GM23338 (cell line): ENCODE results near the gene SLC17A7. TPM values are rescaled to one million over a fixed set of nuclear protein-coding genes. Genes with fewer than 3 reads are reported as not detected.

Experiments
- ATAC-seq: fragments of 200-7000 bp; cut with Tn5 transposase; 3 replicates; pipeline ENCODE4 v1.9.1; 2020
- DNase-seq: peaks from one replicate; pipeline ENCODE4 v3.0.0-alpha.2; 2015; ENCODE audit warnings: low spot score
- H2AFZ ChIP-seq: fragments of 200-600 bp; sonication (generic); 2 replicates; pipeline ENCODE4 v1.8.0; 2016; ENCODE audit warnings: antibody characterized with exemption, mild to moderate bottlenecking, moderate library complexity
- H3F3A ChIP-seq: fragments of 200-600 bp; sonication (generic); replicated peaks from 2 replicates; pipeline ENCODE4 v1.8.0; 2017; ENCODE audit warnings: antibody characterized with exemption, mixed run types, low read depth
- H3K27ac ChIP-seq: fragments of 200-600 bp; sonication (generic); 2 replicates; pipeline ENCODE4 v1.6.1; 2016; ENCODE audit warnings: low read depth
- H3K27me3 ChIP-seq: fragments of 200-600 bp; sonication (generic); 2 replicates; pipeline ENCODE4 v1.8.0; 2016; ENCODE audit warnings: mild to moderate bottlenecking, mixed run types, moderate library complexity; ENCODE audit not compliant: insufficient read depth
- H3K36me3 ChIP-seq: fragments of 200-600 bp; sonication (generic); 2 replicates; pipeline ENCODE4 v1.8.0; 2016; ENCODE audit warnings: mild to moderate bottlenecking; ENCODE audit not compliant: insufficient read depth
- H3K4me1 ChIP-seq: fragments of 200-600 bp; sonication (generic); 2 replicates; pipeline ENCODE4 v1.8.0; 2016; ENCODE audit warnings: mild to moderate bottlenecking, moderate library complexity; ENCODE audit not compliant: insufficient read depth
- H3K4me2 ChIP-seq: fragments of 200-600 bp; sonication (generic); 2 replicates; pipeline ENCODE4 v1.7.1; 2017; ENCODE audit warnings: mixed run types
- H3K4me3 ChIP-seq: fragments of 200-600 bp; sonication (generic); 2 replicates; pipeline ENCODE4 v1.6.1; 2016; ENCODE audit warnings: mixed run types
- H3K79me2 ChIP-seq: fragments of 200-600 bp; sonication (generic); replicated peaks from 2 replicates; pipeline ENCODE4 v1.8.0; 2017; ENCODE audit warnings: mild to moderate bottlenecking; ENCODE audit not compliant: insufficient read depth
- H3K9me2 ChIP-seq: fragments of 200-600 bp; sonication (generic); 2 replicates; pipeline ENCODE4 v1.8.0; 2017; ENCODE audit not compliant: insufficient read depth
- H4K20me1 ChIP-seq: fragments of 200-600 bp; sonication (generic); replicated peaks from 2 replicates; pipeline ENCODE4 v1.8.0; 2017; ENCODE audit warnings: mild to moderate bottlenecking; ENCODE audit not compliant: insufficient read depth
- H3K27ac Mint-ChIP-seq: 2 replicates; pipeline ENCODE4 v1.8.0; 2020; ENCODE audit warnings: inconsistent platforms, mild to moderate bottlenecking, moderate library complexity, mixed read lengths
- H3K27me3 Mint-ChIP-seq: 3 replicates; pipeline ENCODE4 v1.8.0; 2022; ENCODE audit warnings: low read depth, mild to moderate bottlenecking, moderate library complexity, mixed read lengths, inconsistent platforms; ENCODE audit not compliant: insufficient read depth, poor library complexity
- H3K36me3 Mint-ChIP-seq: 3 replicates; pipeline ENCODE4 v1.8.0; 2021; ENCODE audit warnings: low read depth, mild to moderate bottlenecking, inconsistent platforms, moderate library complexity, mixed read lengths
- H3K4me1 Mint-ChIP-seq: 3 replicates; pipeline ENCODE4 v1.8.0; 2020; ENCODE audit warnings: mild to moderate bottlenecking, inconsistent platforms, mixed read lengths
- H3K4me3 Mint-ChIP-seq: 3 replicates; pipeline ENCODE4 v1.8.0; 2021; ENCODE audit warnings: moderate library complexity, mild to moderate bottlenecking, inconsistent platforms, mixed read lengths
- H3K9me3 Mint-ChIP-seq: 3 replicates; pipeline ENCODE4 v1.8.0; 2020; ENCODE audit warnings: moderate library complexity, mild to moderate bottlenecking, inconsistent platforms, mixed read lengths
- EZH2phosphoT487 ChIP-seq: fragments of 200-600 bp; sonication (generic); IDR thresholded peaks from one replicate; pipeline ENCODE4 v1.8.1; 2018; ENCODE audit warnings: antibody characterized with exemption; ENCODE audit not compliant: unreplicated experiment
- JUNB ChIP-seq: IDR thresholded peaks from one replicate; pipeline ENCODE4 v1.6.1; 2016; ENCODE audit warnings: antibody characterized with exemption; ENCODE audit not compliant: unreplicated experiment
- NANOG ChIP-seq: IDR thresholded peaks from 2 replicates; pipeline ENCODE4 v1.6.1; 2016; ENCODE audit warnings: antibody characterized with exemption, borderline replicate concordance
- POLR2AphosphoS5 ChIP-seq: IDR thresholded peaks from 2 replicates; pipeline ENCODE4 v1.6.1; 2016; ENCODE audit warnings: antibody characterized with exemption, low read depth
- STAT1 ChIP-seq: IDR thresholded peaks from one replicate; pipeline ENCODE4 v1.6.1; 2016; ENCODE audit warnings: antibody characterized with exemption; ENCODE audit not compliant: unreplicated experiment
- ZNF114 ChIP-seq: fragments of 250-450 bp; sonication (Bioruptor Pico); IDR thresholded peaks from 2 replicates; pipeline ENCODE4 v1.5.0; 2020; ENCODE audit warnings: mild to moderate bottlenecking, moderate library complexity
- ZNF331 ChIP-seq: fragments of 250-450 bp; sonication (Bioruptor Pico); IDR thresholded peaks from 2 replicates; pipeline ENCODE4 v1.5.0; 2020; ENCODE audit warnings: low read depth, mild to moderate bottlenecking, moderate library complexity
- polyA plus RNA-seq: library from polyadenylated mRNA; unstranded; fragments of >200 nt; fragmentation: Nextera tagmentation; extraction: Ambion mirVana; gene quantifications from 2 replicates; pipeline ENCODE4 v1.2.1, GENCODE V29; 2016
- total RNA-seq: library from RNA; depleted of rRNA; stranded (reverse); fragments of >200 nt; shearing (Covaris generic); gene quantifications from 2 replicates; pipeline ENCODE4 v1.2.3, GENCODE V29; 2014
- TF ChIP-seq, protein P1 (sequence below): IDR thresholded peaks from 2 replicates; pipeline ENCODE4 v1.6.1; 2016; ENCODE audit warnings: antibody characterized with exemption
- TF ChIP-seq, protein P2 (sequence below), 2 experiments: fragments of 200-600 bp in 1 of 2; sonication (generic) in 1 of 2; conservative IDR thresholded peaks; 2 replicates each; pipeline versions ENCODE4 v1.5.1 to v1.6.1; 2016 to 2017; ENCODE audit warnings: antibody characterized with exemption in 2 of 2, low read depth in 2 of 2, mild to moderate bottlenecking in 2 of 2, moderate library complexity in 1 of 2

Gene SLC17A7
- total and polyA plus RNA-seq, 2 experiments from 2014 or later: 0.90 to 1.5 TPM

DNA sequence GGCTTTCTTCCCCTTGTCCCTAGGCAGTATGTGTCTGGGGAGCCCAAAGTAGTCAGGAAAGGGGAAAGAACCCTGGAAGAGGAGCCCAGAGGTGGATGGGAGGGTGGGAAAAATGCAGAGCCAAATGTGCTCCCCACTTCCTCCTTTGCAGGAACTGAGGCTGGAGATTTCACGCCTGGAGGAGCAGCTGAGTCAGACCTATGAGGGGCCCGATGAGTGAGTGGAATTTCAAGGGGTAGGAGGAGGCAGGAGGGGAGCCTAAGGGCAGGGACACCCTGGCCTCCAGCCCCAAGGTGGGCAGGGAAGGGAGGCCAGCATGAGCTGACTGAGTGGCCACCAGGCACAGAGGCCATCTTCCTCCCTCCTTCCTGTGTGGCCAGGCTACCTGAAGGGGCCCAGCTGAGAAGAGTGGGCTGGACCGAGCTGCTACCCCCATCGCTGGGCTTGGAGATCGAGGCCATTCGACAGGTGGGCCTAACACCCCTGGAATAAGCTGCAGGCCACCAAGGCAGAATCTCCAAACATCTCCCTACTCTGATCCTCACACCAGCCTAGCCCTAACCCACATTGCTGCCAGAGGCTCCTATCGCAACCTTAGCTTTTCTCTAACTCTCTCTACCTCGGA is 32.4 kb downstream of the SLC17A7 start:
- ATAC-seq: no peak
- TF ChIP-seq ZNF114 (CRISPR knock-in tag) (no peak), NANOG (no peak), EZH2phosphoT487 (no peak), JUNB (no peak), POLR2AphosphoS5 (no peak)
- TF ChIP-seq, protein P1, sequence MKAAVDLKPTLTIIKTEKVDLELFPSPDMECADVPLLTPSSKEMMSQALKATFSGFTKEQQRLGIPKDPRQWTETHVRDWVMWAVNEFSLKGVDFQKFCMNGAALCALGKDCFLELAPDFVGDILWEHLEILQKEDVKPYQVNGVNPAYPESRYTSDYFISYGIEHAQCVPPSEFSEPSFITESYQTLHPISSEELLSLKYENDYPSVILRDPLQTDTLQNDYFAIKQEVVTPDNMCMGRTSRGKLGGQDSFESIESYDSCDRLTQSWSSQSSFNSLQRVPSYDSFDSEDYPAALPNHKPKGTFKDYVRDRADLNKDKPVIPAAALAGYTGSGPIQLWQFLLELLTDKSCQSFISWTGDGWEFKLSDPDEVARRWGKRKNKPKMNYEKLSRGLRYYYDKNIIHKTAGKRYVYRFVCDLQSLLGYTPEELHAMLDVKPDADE: no peak
- Histone ChIP-seq H3K4me2 (no peak overlapping the region), H3K9me2 (no peaks in the 10 kb centered on the region), H3K4me3 (no peak overlapping the region), H3K36me3 (no peaks in the 10 kb centered on the region), H3K27me3 (no peaks in the 10 kb centered on the region), H3K27ac (no peak overlapping the region), H2AFZ (no peak overlapping the region), H3F3A (no peaks in the 10 kb centered on the region), H4K20me1 (no peaks in the 10 kb centered on the region), H3K4me1 (peaks cover 10% of the 10 kb centered on the region), H3K79me2 (no peaks in the 10 kb centered on the region)
- no peak for DNase-seq
- Mint-ChIP-seq H3K4me1 (peaks cover 13% of the 10 kb centered on the region), H3K9me3 (no peaks in the 10 kb centered on the region; the same call in 2 of the 3 replicates), H3K27me3 (peaks cover 19% of the 10 kb centered on the region), H3K36me3 (no peaks in the 10 kb centered on the region), H3K4me3 (no peak overlapping the region), H3K27ac (peak overlapping the region; percentile 27; the same call in 1 of the 2 replicates)

DNA sequence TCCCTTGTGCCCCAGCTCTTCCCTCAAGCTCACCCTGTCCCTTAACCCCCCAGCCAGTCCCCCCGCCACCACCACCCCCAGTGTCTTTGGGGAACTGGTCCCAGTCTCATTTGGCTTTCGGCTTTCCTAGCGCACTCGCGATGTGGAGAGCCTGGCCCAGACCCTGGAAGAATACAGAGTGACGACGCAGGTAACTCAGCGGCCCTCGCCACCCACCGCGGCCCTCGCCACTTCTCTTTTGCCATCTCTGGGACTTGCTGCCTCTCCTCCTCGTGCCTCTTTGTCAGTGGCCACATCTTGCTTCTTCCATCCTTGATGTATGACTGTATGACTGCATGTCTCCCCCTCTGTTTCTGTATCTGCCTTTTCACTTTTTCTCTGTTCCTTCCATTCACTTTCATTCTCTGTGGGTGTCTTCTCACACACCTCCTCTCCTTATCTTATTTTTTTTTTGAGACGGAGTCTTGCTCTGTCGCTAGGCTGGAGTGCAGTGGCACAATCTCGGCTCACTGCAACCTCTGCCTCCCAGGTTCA is 33.8 kb downstream of the SLC17A7 start:
- H3K4me3 Mint-ChIP-seq: no peak overlapping the region; the same call in 2 of the 3 replicates
- Histone ChIP-seq H3K9me2 (no peaks in the 10 kb centered on the region), H3K27me3 (no peaks in the 10 kb centered on the region), H2AFZ (no peak overlapping the region), H3K36me3 (no peaks in the 10 kb centered on the region), H4K20me1 (no peaks in the 10 kb centered on the region), H3F3A (peaks cover 8% of the 10 kb centered on the region; the same call in 1 of the 2 replicates), H3K4me1 (peaks cover 20% of the 10 kb centered on the region), H3K4me2 (no peak overlapping the region), H3K27ac (no peak overlapping the region), H3K4me3 (no peak overlapping the region), H3K79me2 (no peaks in the 10 kb centered on the region)
- H3K36me3 Mint-ChIP-seq: no peaks in the 10 kb centered on the region
- peaks cover 22% of the 10 kb centered on the region for H3K4me1 Mint-ChIP-seq
- ATAC-seq: no peak
- H3K27me3 Mint-ChIP-seq: peaks cover 22% of the 10 kb centered on the region
- TF ChIP-seq JUNB (no peak), STAT1 (no peak), ZNF331 (CRISPR knock-in tag) (no peak)
- TF ChIP-seq, protein P2, sequence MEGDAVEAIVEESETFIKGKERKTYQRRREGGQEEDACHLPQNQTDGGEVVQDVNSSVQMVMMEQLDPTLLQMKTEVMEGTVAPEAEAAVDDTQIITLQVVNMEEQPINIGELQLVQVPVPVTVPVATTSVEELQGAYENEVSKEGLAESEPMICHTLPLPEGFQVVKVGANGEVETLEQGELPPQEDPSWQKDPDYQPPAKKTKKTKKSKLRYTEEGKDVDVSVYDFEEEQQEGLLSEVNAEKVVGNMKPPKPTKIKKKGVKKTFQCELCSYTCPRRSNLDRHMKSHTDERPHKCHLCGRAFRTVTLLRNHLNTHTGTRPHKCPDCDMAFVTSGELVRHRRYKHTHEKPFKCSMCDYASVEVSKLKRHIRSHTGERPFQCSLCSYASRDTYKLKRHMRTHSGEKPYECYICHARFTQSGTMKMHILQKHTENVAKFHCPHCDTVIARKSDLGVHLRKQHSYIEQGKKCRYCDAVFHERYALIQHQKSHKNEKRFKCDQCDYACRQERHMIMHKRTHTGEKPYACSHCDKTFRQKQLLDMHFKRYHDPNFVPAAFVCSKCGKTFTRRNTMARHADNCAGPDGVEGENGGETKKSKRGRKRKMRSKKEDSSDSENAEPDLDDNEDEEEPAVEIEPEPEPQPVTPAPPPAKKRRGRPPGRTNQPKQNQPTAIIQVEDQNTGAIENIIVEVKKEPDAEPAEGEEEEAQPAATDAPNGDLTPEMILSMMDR (conservative IDR thresholded peaks at IDR 0.05; ENCODE audit: low read depth in 2 of 2): no peak
- H3K27ac Mint-ChIP-seq: no peak overlapping the region
- DNase-seq: no peak
- no peaks in the 10 kb centered on the region; the same call in 2 of the 3 replicates for H3K9me3 Mint-ChIP-seq
